ENCODE results near the gene NRIP1.

DNA sequence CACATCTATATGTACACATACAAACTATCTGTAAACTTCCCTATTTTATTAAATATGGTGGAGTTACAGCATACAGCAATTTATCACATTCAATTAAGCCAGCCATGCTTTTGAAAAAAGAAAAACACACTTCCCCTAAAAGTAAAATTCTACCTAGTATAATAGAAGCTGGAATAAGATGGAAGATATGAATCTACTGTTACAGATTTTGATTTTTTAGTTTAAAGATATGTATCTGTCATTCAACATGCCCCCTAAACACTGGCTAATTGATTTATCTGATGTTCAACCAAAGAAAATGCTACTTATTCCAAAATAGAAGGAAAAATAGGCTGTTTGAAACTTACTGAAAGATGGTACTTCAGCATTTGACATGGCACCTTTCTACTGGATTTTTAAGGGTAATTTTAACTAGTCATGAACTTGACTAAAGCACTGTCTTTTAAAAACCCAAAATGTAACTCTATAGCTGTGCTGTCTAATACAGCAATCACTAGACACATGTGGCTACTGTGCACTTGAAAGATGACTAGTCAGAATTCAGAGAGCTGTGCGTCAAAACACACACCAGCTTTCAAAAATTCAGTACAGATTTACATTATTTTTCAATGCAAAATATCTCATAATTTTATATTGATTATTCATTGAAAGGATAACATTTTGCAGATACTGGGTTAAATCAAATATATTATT lies 25.0 kb downstream of the NRIP1 start:
- TF ChIP-seq, protein P1, sequence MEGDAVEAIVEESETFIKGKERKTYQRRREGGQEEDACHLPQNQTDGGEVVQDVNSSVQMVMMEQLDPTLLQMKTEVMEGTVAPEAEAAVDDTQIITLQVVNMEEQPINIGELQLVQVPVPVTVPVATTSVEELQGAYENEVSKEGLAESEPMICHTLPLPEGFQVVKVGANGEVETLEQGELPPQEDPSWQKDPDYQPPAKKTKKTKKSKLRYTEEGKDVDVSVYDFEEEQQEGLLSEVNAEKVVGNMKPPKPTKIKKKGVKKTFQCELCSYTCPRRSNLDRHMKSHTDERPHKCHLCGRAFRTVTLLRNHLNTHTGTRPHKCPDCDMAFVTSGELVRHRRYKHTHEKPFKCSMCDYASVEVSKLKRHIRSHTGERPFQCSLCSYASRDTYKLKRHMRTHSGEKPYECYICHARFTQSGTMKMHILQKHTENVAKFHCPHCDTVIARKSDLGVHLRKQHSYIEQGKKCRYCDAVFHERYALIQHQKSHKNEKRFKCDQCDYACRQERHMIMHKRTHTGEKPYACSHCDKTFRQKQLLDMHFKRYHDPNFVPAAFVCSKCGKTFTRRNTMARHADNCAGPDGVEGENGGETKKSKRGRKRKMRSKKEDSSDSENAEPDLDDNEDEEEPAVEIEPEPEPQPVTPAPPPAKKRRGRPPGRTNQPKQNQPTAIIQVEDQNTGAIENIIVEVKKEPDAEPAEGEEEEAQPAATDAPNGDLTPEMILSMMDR (IDR thresholded peaks at IDR 0.05): no peak
- no peak for TF ChIP-seq POLR2A (IDR thresholded peaks at IDR 0.05)
